HG03442 (cell line): Measurements from ENCODE around the gene TMEM92.

ENCODE experiments used
- ATAC-seq: cut with Tn5 transposase; IDR thresholded peaks from one replicate; pipeline ENCODE4 v1.9.1; 2021; ENCODE audit warnings: mild to moderate bottlenecking, moderate library complexity; ENCODE audit not compliant: unreplicated experiment

TMEM92 gene

GRCh38 chr17:50274142-50274896 lies at the start of gene TMEM92:
Gene TMEM92, plus strand, starts transcription at chr17:50274466. Its CDS starts 36 bp downstream, at chr17:50274502.
- ATAC-seq, result no peak

GRCh38 chr17:50225701-50226240 lies 48.5 kb upstream of the TMEM92 start:
- no peak for ATAC-seq

GRCh38 chr17:50234581-50234980 lies 39.7 kb upstream of the TMEM92 start:
- no peak for ATAC-seq

- ATAC-seq, result no peak
Measured at GRCh38 chr17:50237901-50238300, 36.4 kb upstream of the TMEM92 start.

GRCh38 chr17:50238601-50239280 lies 35.5 kb upstream of the TMEM92 start:
- ATAC-seq, result no peak

- no peak for ATAC-seq
Measured at GRCh38 chr17:50239937-50240336, 34.3 kb upstream of the TMEM92 start.

GRCh38 chr17:50240851-50241250 lies 33.4 kb upstream of the TMEM92 start:
- ATAC-seq, result no peak

GRCh38 chr17:50241431-50241830 lies 32.8 kb upstream of the TMEM92 start:
- ATAC-seq, result no peak

GRCh38 chr17:50244771-50245170 lies 29.5 kb upstream of the TMEM92 start:
- no peak for ATAC-seq

GRCh38 chr17:50248255-50248654 lies 26.0 kb upstream of the TMEM92 start:
- ATAC-seq, result no peak

GRCh38 chr17:50252781-50253180 lies 21.5 kb upstream of the TMEM92 start:
- no peak for ATAC-seq

- no peak for ATAC-seq
Measured at GRCh38 chr17:50255766-50256635, 18.3 kb upstream of the TMEM92 start.

- no peak for ATAC-seq
Measured at GRCh38 chr17:50256826-50257618, 17.2 kb upstream of the TMEM92 start.

- no peak for ATAC-seq
Measured at GRCh38 chr17:50257676-50258224, 16.5 kb upstream of the TMEM92 start.

- ATAC-seq, result no peak
Measured at GRCh38 chr17:50258647-50259476, 15.4 kb upstream of the TMEM92 start.

- ATAC-seq, result no peak
Measured at GRCh38 chr17:50259477-50260324, 14.6 kb upstream of the TMEM92 start.

GRCh38 chr17:50260501-50260911 lies 13.8 kb upstream of the TMEM92 start:
- no peak for ATAC-seq
